ENCODE measurements around the gene ITPR1. TPM values are rescaled to one million over a fixed set of nuclear protein-coding genes. Genes with fewer than 3 reads are reported as not detected.

ITPR1 gene
- total RNA-seq, 2 donors from 2014 or later: 136 to 147 TPM

DNA sequence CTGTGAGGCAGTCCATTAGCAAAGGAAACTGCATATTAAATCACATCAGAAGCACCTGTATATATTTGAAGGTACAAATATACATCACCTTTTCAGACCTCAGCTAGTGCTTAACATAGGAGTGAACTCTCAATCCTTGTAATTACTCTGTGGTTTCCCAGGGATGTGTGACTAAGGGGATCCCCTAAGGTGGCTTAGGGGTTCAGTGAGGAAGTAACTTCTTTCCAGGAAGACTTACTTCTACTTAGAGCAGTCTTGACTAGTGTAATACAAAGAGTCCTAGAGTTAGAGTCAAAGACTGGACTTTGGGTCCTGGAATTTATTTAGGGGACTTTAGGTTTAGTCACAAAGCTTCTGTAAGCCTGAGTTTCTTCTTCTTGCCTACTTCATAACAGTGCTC, 17.3 kb upstream of the ITPR1 start:
- intact Hi-C loops (cut with DNase I): loop anchor here in 1 of 2 donors (1.0 kb wide), 1 partner anchor 45 kb away; no protein-coding TSS in a partner anchor

DNA sequence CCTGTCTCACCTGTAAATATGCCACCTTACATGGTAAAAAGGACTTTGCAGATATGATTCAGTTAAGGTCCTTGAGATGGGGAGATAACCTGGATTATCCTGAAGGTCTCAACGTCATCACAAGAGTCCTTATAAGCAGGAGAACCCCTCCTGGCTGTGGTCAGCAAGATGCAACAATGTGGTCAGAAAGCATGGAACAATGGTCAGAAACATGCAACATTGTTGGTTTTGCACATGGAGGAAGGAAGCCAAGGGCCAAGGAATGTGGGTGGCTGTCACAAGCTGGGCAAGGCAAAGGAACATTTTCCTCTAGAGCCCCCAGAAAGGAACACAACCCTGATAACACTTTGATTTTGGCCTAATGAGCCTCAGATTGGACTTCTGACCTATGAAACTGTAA, 16.7 kb upstream of the ITPR1 start:
- intact Hi-C loops (cut with DNase I): loop anchor here in 1 of 2 donors (1.0 kb wide), 1 partner anchor 45 kb away; no protein-coding TSS in a partner anchor
- no peak for DNase-seq (ENCODE audit: low spot score)

More for the DNA sequence above, 17.3 kb upstream of the ITPR1 start:
- no peak for DNase-seq (ENCODE audit: low spot score)

DNA sequence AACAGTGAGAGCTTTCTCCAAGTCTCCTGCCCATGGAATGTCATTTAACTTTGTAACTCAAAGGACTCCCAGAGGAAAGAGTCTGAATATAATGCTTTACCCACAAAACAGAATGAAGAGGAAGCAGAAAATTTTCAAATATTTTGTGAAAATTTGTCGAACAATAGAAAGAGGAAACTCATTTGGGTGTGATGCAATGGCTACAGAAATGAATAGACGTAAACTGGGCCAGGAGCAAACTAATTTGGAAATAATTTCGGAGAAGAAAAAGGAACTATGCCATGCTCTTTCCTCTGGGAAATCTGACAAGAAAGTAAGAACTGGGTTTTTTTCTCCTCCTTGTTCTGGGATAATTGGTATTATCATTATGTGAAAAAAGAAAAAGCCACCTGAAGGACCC, 14.9 kb upstream of the ITPR1 start:
- intact Hi-C loops (cut with DNase I): no loop called here
- DNase-seq (ENCODE audit: low spot score): no peak

DNA sequence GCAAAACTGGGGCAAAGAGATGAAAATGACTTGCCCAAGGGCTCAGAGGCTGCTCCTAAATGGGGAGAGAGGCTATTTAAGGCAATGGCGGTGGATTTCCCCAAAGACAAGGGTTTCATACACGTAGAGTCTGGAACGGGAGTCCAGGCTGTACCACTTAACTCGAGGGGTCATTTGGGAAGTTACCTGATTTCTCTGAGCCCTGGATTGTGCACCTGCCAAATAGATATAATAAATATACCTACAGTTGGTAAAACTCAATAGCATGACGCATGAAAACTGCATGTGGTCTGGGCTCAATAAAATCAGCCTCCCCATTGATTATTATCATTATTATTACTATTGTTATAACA, 1.3 kb upstream of the ITPR1 start:
- DNase-seq (ENCODE audit: low spot score): no peak
- intact Hi-C loops (cut with DNase I): loop anchor here in 1 of 2 donors (5.0 to 10.0 kb wide), 2 partner anchors 90 to 137 kb away; no protein-coding TSS in a partner anchor

DNA sequence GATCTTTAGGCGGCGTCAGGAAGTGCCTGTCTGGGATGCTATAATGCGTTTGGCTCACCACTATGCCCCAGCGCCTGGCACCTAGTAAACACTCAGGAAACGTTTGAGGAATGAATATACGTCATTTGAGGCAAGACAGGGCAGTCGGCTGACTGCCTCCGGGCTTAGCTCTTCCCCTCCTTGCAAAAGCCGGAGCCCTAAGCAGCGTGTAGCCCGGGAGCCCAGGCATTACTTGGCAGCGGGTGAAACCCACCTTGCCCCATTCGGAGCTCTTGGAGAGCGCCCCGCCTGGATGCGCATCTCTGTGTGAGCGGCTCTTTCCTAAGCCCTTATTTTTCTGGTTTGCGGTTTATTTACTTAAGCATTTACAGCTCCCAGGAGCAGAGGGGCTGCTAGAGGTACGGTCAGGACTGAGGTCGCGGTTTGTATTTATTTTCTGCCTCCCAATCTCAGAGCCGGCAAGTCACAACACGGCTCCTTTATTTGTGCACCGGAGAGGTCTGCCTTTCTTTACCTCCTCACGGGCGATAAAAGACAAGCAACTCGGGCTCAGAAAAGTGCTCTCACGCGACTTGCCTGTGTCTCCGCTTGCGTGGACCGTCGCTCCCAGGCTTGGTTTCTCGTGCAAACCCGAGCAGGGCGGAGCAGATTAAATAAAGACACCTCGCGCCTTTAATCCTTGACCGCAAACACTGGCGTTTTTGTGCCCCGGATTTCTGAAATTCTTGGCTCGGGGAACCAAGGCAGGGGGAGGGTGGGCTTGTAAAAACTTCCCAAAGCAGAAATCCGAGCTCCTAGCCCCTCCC, 737 bp upstream of the ITPR1 start:
- intact Hi-C loops (cut with DNase I): loop anchor here in 1 of 2 donors (5.0 to 10.0 kb wide), 2 partner anchors 90 to 138 kb away; no protein-coding TSS in a partner anchor
- DNase-seq (ENCODE audit: low spot score): peak; percentile 83

DNA sequence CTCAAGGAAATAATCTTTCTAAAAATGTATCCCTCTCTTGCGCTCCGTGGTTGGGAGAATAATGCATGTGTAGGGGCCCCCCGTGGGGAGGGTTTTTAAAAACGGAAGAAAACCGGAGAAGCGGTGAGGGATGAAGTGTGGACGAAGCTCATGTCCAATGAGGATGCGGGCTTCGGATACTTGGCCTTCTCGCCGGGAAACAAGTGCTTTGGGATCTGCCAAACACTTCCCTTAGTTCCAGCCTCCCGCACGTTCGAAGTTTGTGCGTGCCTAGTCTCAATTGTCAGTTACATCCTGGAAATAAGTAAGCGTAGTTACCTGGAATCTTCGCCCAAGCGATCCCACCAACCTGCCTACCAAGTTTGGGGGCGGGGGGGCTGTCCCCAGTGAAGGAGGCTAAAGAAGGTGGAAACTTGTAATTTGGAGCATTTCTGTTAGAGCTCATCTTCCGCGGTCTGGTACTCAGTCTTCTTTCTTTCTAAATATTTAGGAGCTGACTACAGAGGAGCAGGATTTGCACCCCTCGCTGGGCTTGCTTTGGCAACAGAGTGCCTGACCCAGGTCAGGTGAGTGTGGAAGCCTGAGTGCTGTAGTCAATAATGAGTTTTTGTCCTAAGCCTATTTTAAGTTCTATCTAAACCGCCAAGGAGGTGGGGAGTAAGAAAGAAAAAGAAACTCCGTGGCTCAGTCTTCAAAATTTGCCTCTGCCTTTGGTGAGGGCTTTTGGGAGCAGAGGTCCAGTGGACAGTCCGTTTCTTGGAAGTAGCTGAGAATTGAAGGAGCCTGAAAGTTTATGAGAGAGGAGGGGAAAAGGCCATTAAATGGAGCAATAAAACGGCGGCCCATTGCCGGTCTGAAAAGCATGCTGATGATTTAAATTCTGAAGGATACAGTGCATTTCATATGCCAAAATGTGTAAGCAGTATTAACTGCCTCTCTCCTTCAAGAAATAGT, 1.1 kb downstream of the ITPR1 start:
- DNase-seq (ENCODE audit: low spot score): no peak
- intact Hi-C loops (cut with DNase I): loop anchor here in 1 of 2 donors (5.0 to 10.0 kb wide), 2 partner anchors 88 to 139 kb away; no protein-coding TSS in a partner anchor

DNA sequence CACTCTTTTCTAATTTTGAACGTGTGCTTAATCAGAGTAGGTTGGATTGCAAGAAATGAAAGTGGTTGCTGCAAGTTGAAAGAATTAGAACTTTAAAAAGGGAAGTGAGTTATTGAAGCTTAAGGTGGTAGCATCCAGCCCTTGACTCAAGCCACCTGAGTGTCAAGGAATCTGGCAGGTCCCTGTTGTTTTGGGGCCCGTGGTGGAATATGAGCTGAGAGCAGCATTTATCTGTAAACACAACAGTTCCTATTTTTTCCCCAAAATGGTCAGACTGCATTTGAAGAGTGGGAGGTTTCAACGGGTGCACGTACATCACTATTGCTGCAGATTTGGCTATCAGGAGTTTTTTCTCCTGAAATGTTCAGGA, 1.7 kb downstream of the ITPR1 start:
- intact Hi-C loops (cut with DNase I): loop anchor here in 1 of 2 donors (5.0 to 10.0 kb wide), 2 partner anchors 87 to 140 kb away; no protein-coding TSS in a partner anchor
- no peak for DNase-seq (ENCODE audit: low spot score)

DNA sequence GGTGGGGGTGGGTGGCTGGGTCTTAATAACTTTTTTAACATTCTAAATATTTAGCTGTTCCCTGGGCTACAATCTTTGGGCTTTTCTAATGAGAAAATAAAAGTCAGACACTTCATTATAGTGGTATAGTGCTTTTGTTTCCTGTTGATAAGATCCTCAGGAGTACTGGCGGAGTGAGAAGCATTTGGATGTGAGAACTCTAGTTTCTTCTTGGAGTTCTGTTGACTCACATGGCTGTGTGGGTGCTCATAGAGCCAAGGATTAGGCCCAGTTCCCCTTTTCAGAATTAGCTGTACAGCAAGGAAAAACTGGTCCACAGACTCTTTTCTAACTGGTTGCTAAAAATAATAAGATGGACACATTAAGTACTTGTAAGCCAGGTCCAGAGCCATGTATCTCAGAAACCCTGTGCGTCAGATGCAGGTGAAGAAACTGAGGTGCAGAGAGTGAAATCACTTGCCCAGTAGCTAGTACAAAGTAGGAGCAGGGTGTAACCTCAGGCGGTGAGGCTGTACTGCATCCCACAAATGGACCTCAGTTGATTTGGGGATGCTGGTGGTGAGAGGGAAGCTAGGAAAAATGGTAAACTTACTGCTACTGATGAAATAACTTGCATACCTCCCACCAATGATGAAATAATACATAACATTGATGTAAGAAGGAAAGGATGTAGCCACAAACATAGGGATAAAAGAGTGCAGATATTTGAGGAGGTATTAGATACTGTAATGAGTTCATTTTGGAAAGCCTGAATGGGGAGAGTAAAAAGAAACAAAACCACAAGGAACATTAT, 2.3 kb downstream of the ITPR1 start:
- no peak for DNase-seq (ENCODE audit: low spot score)
- intact Hi-C loops (cut with DNase I): loop anchor here in 1 of 2 donors (10.0 kb wide), 1 partner anchor 141 kb away; no protein-coding TSS in a partner anchor

DNA sequence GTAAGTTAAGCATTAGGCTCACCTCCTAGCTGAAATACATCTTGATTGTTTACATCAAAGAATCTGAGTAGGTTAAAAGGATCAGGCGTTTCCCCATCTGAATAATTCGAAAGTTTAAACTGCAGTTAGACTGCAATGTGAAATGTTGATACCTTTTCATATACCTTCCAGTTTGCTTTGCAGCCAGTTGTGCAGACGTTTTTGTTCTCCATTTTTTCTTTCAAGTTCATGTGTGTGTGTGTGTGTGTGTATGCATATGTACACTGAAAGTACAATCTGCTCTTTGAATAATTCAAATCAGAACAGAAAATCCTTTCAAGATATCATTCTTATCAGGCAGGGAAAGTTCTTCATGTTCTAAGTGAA, 2.9 kb downstream of the ITPR1 start:
- intact Hi-C loops (cut with DNase I): loop anchor here in 1 of 2 donors (10.0 kb wide), 1 partner anchor 141 kb away; no protein-coding TSS in a partner anchor
- DNase-seq (ENCODE audit: low spot score): no peak

DNA sequence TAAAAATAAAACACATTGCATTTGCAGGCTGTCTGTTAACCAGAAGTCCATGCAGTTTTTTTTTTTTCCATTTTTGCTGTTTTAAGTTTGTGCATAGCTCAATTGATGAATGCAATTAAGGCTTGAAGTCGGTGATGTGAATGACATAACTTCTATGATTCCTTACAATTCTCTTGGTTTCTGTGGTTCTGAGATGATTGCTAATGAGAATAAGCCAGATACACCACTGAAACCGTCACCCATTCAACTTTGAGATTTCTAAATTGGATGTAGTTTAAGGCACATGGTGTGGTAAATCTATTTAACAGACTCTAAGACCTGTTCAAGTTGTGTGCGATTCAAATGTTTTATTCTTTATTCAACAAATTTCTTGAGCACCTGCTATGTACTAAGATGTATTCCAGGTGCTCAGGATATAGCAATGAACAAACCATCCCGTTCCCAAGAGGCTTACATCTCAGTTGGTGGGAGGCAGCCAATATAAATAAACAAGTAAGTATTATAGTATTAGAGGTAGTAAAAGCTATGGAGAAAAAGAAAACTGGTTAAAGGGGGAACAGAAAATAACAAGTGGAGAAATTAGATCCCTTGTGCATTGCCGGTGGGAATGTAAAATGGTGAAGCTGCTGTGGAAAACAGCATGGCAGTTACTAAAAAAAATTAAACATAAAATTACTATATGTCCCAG, 4.0 kb downstream of the ITPR1 start:
- no peak for DNase-seq (ENCODE audit: low spot score)
- intact Hi-C loops (cut with DNase I): loop anchor here in 1 of 2 donors (10.0 kb wide), 1 partner anchor 142 kb away; no protein-coding TSS in a partner anchor

DNA sequence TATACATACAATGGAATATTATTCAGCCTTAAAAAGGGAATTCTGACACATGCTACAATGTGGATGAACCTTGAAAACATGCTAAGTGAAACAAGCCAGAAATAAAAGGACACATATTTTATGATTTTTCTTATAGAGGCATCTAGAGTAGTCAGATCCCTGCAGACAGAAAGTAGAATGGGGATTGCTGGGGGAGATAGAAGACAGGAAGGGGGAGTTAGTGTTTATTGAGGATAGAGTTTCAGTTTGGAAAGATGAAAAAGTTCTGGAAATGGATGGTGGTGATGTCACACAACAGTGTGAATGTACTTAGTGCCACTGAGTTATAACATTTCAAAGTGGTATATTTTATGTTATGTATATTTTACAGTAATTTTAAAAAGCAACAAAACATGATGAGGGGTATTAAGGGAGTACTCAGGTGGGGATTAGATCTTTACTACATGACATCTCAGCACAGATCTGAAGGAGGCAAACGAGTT, 4.7 kb downstream of the ITPR1 start:
- DNase-seq (ENCODE audit: low spot score): no peak
- intact Hi-C loops (cut with DNase I): loop anchor here in 1 of 2 donors (10.0 kb wide), 1 partner anchor 143 kb away; no protein-coding TSS in a partner anchor

DNA sequence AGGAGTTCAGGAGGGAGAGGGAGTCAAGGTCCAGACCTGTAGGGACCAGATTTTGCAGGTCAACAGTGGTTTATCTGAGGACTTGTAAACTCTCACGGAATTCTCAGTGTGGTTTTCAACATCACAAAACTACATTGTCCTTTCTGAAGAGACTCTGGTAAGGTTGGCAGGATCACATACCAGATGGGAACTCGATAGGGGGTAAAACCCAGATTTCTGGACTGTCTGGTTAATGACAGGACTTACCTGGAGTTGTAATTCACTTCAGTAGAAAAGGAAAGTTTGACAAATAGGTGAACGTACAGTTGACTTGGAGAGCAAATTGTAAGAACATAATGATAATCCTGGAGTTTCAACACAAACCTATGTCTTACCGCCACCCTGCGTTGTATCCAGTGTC, 5.3 kb downstream of the ITPR1 start:
- intact Hi-C loops (cut with DNase I): loop anchor here in 1 of 2 donors (10.0 kb wide), 1 partner anchor 144 kb away; no protein-coding TSS in a partner anchor
- DNase-seq (ENCODE audit: low spot score): no peak

DNA sequence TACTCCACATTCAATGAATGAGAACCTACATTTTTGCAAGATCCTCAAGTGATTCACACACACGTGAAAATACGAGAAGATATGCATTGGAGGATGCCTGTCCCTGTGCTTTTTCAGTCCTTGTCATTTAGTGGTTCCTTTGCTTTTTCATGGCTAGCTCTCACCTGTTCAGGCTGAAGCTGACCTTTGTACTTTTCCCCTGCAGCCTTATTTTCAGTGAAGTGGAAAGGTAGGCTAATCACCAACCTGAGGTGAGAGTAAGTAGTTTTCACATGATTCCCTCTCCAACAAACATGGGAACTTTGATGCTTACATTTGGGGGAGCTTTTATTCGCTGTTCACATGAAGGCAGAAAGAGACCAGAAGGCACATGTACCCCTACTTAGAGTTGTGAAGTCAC, 8.3 kb downstream of the ITPR1 start:
- intact Hi-C loops (cut with DNase I): no loop called here
- DNase-seq (ENCODE audit: low spot score): no peak

DNA sequence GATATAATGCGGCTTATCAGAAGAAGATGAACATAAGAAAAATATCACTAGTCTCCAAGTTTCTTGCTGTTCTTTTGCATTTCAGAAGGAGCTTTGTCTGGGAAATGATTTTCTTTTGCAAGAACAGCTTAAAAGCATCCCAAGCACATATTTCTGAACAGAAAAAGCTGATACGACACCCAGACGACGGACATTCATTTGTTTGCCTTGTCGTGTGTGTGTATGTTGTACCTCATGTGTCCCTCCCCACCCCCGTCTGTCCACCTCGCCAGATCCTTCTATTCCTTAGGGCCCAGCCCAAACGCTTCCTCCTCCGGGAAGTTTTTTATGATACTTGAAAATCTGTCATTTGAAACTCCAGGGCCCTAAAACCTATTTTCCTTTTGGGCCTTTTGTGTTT, 8.8 kb downstream of the ITPR1 start:
- no peak for DNase-seq (ENCODE audit: low spot score)
- intact Hi-C loops (cut with DNase I): no loop called here

DNA sequence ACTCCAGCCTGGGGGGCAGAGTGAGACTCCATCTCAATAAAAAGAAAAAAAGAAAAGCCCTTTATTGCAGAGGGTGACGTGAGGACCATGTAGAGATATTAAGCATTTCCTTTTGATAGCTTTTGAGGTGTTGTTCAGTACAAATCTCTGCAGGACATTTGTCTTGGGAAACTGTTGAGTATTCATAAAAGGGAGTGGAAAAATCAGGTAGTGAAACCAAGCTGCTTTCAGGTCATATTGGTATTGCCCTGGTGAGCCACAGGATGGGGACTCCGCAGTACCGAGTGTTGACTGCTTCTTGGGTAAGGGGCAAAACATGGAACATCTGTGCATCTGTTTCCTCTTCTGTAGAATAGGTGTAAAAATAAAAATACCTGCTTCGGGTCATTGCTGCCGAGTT, 9.9 kb downstream of the ITPR1 start:
- no peak for DNase-seq (ENCODE audit: low spot score)
- intact Hi-C loops (cut with DNase I): no loop called here

DNA sequence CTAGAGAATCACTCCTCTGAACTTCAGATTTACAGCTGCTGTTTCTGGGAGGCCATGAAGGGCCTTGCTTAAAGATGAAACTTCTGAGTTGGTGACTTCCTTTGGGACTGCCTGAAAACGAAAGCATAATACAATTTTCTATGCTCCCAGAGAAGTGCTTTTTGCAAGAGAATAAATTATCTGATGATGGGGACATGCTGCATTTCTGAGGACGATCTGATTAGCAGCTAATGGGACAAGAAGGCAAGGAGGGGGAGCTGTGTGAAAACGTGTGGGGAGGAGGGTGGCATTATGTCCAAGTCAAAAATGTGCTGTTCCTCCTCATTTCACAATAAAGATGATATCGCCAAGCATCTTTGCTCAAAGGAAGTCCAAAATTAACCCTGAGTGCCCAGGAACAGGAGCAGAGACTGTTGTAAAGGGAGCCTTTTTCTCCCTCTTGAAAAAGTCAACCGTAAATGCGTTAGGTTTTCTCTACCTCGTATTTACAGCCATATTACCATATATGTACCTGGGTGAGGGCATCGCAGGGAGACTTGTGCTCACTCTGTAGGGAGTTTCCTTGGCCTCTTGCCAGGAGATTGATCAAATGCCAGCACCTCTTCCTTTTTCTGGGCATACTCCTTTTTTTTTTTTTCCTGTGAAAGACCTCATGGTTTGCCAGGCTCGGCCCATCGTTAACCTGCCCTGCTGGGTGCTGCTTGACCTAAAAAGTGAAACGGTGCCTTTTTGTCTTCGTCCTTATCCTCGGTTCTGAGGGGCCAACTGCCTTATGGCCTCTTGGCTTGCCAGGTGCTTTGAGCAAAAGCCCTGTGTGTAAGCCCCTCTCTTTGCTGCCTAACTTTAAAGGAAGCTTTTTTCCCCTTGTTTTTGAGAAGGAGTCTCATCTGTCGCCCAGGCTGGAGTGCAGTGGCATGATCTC, 11.5 kb downstream of the ITPR1 start:
- intact Hi-C loops (cut with DNase I): loop anchor here in 1 of 2 donors (5.0 kb wide), 1 partner anchor 1692 kb away; no protein-coding TSS in a partner anchor
- DNase-seq (ENCODE audit: low spot score): no peak
